Mucosa of stomach (tissue), 1 donor: ENCODE measurements around the gene KCNA3.

Source experiments
- H3K27me3 ChIP-seq: one replicate; pipeline ENCODE4 v1.7.0; 2013; ENCODE audit warnings: mild to moderate bottlenecking, low read length; ENCODE audit not compliant: control insufficient read depth, insufficient read depth
- H3K36me3 ChIP-seq: one replicate; pipeline ENCODE4 v1.7.0; 2013; ENCODE audit warnings: low read length; ENCODE audit not compliant: control insufficient read depth, insufficient read depth
- H3K4me1 ChIP-seq: one replicate; pipeline ENCODE4 v1.7.0; 2013; ENCODE audit warnings: mild to moderate bottlenecking, low read length; ENCODE audit not compliant: control insufficient read depth, insufficient read depth
- H3K4me3 ChIP-seq: one replicate; pipeline ENCODE4 v1.7.0; 2013; ENCODE audit warnings: low read length
- H3K9ac ChIP-seq: one replicate; pipeline ENCODE4 v1.7.0; 2013; ENCODE audit warnings: mild to moderate bottlenecking, low read length, moderate library complexity
- H3K9me3 ChIP-seq: one replicate; pipeline ENCODE4 v1.7.0; 2013; ENCODE audit warnings: mild to moderate bottlenecking, low read length, moderate library complexity; ENCODE audit not compliant: control insufficient read depth
- donor health status: Pancreatic carcinoma.

KCNA3 gene

GRCh38 chr1:110635434-110635833 lies 39.3 kb downstream of the KCNA3 start:
- H3K9ac ChIP-seq: no peak overlapping the region
- H3K4me3 ChIP-seq: no peak overlapping the region
- peaks cover 10% of the 10 kb centered on the region for H3K4me1 ChIP-seq
- no peaks in the 10 kb centered on the region for H3K36me3 ChIP-seq
- H3K9me3 ChIP-seq: no peaks in the 10 kb centered on the region
- H3K27me3 ChIP-seq: peaks cover 6% of the 10 kb centered on the region

DNA sequence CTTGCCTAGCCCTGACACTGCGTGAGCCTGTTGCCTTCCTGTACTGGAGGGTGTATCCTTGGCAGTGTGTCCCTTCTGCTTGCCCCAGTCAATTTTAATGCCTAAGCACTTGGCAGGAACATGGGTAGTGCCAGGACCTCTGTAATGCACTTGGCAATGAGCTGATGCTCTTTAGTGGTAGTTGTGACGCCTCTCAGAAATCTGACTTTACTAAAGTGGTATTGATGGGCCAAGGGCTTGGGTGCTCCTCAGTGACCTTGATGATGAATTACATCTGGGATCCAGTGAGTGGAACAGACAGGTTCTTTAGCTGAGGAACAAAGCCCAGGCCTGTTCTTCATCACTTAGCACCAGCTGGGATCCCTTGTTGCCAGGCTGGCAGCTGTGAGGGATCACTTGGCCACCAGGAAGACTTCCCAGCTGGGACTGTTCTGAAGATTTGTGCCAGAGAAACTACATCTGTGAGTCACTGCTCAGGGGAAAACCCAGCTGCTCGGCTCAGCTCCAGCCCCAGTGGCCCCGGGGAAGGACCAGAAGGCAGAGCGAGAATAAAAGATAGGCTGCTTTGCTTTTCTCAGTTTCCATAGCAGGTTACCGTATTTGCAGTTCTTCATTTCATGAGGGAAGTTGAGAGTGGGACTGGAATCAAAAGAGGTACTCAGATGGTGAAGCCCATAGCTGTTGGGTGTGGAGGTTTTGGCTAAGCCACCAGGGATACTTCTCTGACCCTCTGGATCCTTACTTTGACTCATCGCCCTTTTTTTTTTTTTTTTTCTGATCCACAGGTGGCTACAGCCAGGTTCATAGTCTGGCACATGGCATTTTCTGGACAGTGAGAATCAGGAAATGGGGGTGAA lies 40.1 kb downstream of the KCNA3 start:
- Histone ChIP-seq H3K27me3 (peaks cover 6% of the 10 kb centered on the region), H3K36me3 (no peaks in the 10 kb centered on the region), H3K4me1 (peaks cover 10% of the 10 kb centered on the region), H3K9ac (no peak overlapping the region), H3K9me3 (no peaks in the 10 kb centered on the region), H3K4me3 (no peak overlapping the region)

- no peaks in the 10 kb centered on the region for H3K36me3 ChIP-seq
- peaks cover 6% of the 10 kb centered on the region for H3K27me3 ChIP-seq
- H3K4me3 ChIP-seq: no peak overlapping the region
- no peak overlapping the region for H3K9ac ChIP-seq
- H3K9me3 ChIP-seq: no peaks in the 10 kb centered on the region
- peaks cover 10% of the 10 kb centered on the region for H3K4me1 ChIP-seq
Observed at GRCh38 chr1:110634086-110634454, 40.7 kb downstream of the KCNA3 start.

DNA sequence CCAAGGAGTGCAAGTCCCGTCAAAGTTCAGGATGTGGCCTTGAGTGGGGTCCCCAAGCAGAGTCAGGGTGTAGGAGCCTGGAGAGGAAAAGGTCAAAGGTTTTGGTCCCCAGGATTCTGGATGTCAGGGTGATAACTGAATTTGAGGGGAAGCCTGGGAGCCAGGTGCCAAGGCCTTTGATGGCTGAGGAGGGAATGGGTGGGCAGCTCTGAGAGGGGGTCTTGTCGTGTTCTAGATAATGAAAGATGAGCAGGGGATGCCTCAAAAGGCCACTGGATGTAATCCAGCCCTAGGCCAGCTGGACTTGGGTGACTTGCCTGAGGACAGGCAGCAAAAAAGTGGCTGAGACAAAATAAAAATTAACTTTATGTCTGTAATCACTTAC lies 41.1 kb downstream of the KCNA3 start:
- Histone ChIP-seq H3K9ac (no peak overlapping the region), H3K4me3 (no peak overlapping the region), H3K36me3 (no peaks in the 10 kb centered on the region), H3K27me3 (peaks cover 6% of the 10 kb centered on the region), H3K9me3 (no peaks in the 10 kb centered on the region), H3K4me1 (peaks cover 10% of the 10 kb centered on the region)

DNA sequence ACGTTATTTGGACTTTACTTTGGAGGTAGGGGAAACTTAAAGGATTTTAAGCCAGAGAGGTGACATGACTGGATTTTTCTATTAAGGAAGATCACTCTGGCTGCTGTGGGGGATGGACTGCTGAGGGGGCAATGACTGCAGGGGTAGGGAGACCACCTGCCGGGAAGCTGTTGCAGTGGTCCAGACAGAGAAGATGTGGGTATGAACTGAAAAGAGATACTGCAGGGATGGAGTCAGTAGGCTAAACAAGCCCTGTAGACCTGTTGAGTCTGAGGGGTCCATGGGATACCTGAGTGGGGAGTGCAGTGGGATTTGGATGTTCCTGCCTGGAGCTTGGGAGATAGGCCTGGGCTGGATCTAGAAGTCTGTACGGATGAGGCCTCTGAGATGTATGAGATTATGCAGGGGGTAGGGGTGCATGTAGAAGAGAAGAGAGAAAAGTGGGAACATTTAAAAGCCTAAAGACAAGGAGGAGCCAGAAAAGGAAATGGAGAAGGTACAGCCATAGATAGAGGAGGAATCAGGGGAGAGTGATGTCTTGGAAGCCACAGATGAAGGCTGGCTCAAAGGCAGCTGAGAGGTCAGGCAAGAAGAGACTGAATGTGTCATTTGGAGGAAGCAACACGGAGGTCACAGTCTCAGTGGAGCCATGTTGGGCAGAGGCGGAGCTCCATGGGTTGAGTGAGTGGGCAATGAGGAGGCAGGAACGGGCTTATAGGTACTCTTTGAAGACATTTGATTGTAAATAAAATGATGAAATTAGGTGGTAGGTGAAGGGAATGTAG lies 42.7 kb downstream of the KCNA3 start:
- peaks cover 6% of the 10 kb centered on the region for H3K27me3 ChIP-seq
- H3K4me1 ChIP-seq: peaks cover 10% of the 10 kb centered on the region
- H3K4me3 ChIP-seq: no peak overlapping the region
- H3K9me3 ChIP-seq: no peaks in the 10 kb centered on the region
- H3K36me3 ChIP-seq: no peaks in the 10 kb centered on the region
- no peak overlapping the region for H3K9ac ChIP-seq

- Histone ChIP-seq H3K4me1 (peaks cover 10% of the 10 kb centered on the region), H3K36me3 (no peaks in the 10 kb centered on the region), H3K9ac (no peak overlapping the region)
Observed at GRCh38 chr1:110630839-110631663, 43.7 kb downstream of the KCNA3 start.

GRCh38 chr1:110628323-110629105 lies 46.2 kb downstream of the KCNA3 start:
- Histone ChIP-seq H3K9me3 (no peaks in the 10 kb centered on the region), H3K4me1 (no peaks in the 10 kb centered on the region), H3K27me3 (peaks cover 6% of the 10 kb centered on the region), H3K9ac (no peak overlapping the region), H3K36me3 (no peaks in the 10 kb centered on the region), H3K4me3 (no peak overlapping the region)

More at GRCh38 chr1:110630839-110631663, 43.7 kb downstream of the KCNA3 start:
- Histone ChIP-seq H3K4me3 (no peak overlapping the region), H3K27me3 (peaks cover 6% of the 10 kb centered on the region), H3K9me3 (no peaks in the 10 kb centered on the region)

DNA sequence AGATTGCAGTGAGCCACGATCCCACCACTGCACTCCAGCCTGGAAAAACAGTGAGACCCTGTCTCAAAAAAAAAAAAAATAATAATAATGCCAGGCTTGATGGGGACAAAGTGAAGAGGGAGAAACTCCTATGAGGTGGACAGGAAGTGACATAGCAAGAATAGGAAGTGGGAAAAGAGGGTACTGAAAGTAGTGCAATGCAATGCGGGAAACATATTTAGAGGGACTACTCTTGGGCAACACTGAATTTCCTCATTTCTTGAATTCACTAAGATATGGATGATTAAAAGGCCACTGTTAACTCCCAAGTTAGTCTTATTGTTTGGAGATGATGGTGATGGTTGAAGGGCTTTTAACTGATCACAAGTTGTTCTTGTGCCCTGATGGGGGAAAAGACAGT lies 47.0 kb downstream of the KCNA3 start:
- H3K9me3 ChIP-seq: no peaks in the 10 kb centered on the region
- H3K27me3 ChIP-seq: peaks cover 6% of the 10 kb centered on the region
- H3K9ac ChIP-seq: no peak overlapping the region
- H3K4me1 ChIP-seq: no peaks in the 10 kb centered on the region
- no peak overlapping the region for H3K4me3 ChIP-seq
- no peaks in the 10 kb centered on the region for H3K36me3 ChIP-seq

DNA sequence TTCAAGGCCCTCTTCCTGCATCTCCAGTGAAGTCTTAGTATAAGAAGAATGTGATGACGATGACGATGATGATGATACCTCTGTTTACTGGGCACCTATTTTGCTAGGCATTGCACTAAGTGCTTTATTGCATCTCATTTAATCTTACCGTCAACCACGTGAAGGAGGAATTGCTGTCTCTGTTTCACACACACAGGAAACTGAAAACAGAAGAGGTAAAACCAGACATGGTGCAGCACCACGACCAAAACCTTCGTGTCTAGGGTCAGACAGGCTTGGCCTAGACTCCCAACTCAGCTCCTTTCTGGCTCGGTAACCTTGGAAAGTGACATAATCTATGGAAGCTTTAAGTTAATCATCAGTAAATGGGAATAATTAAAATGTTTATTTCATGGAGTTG lies 47.9 kb downstream of the KCNA3 start:
- Histone ChIP-seq H3K4me1 (no peaks in the 10 kb centered on the region), H3K9ac (no peak overlapping the region), H3K36me3 (no peaks in the 10 kb centered on the region), H3K4me3 (no peak overlapping the region), H3K27me3 (peaks cover 6% of the 10 kb centered on the region), H3K9me3 (no peaks in the 10 kb centered on the region)
